Esophagus squamous epithelium (tissue), 5 donors: ENCODE data around the gene TMEM44. TPM values are rescaled to one million over a fixed set of nuclear protein-coding genes. Genes with fewer than 3 reads are reported as not detected.

Source experiments
- DNase-seq: peaks from one replicate; lab custom pipeline; 2025; lab: John Stamatoyannopoulos, UW
- H3K27ac ChIP-seq, 4 donors: fragments of 200-600 bp; sonication (generic); one replicate each; pipeline ENCODE4 v1.5.1; 2016 to 2019; ENCODE audit warnings: mild to moderate bottlenecking in 1 of 4
- H3K27me3 ChIP-seq, 4 donors: fragments of 200-600 bp; sonication (generic); 1 replicate in 3 of 4; 2 replicates in 1 of 4; pipeline versions ENCODE4 v1.5.1 to v1.6.0; 2017 to 2021; ENCODE audit warnings: antibody characterized with exemption in 1 of 4
- H3K36me3 ChIP-seq, 3 donors: fragments of 200-600 bp; sonication (generic); one replicate each; pipeline ENCODE4 v1.5.1; 2016 to 2019
- H3K4me1 ChIP-seq, 3 donors: fragments of 200-600 bp; sonication (generic); one replicate each; pipeline ENCODE4 v1.5.1; 2017 to 2019
- H3K4me3 ChIP-seq, 4 donors: fragments of 200-600 bp; sonication (generic); 1 replicate in 3 of 4; 2 replicates in 1 of 4; pipeline ENCODE4 v1.5.1; 2016 to 2019; ENCODE audit warnings: mild to moderate bottlenecking in 2 of 4, moderate library complexity in 1 of 4
- H3K9me3 ChIP-seq, 3 donors: fragments of 200-600 bp; sonication (generic); one replicate each; pipeline ENCODE4 v1.5.1; 2016 to 2019
- CTCF ChIP-seq, 6 experiments: fragments of 450-650 bp in 4 of 6; fragments of 200-600 bp in 2 of 6; sonication (generic) in 2 of 6; IDR thresholded peaks; one replicate each; pipeline ENCODE4 v1.5.1; 2016 to 2019; ENCODE audit warnings: antibody characterized with exemption in 6 of 6, mild to moderate bottlenecking in 4 of 6, moderate library complexity in 4 of 6
- POLR2A ChIP-seq, 4 donors: fragments of 450-650 bp; IDR thresholded peaks; one replicate each; pipeline ENCODE4 v1.6.1; 2017; ENCODE audit warnings: antibody characterized with exemption in 4 of 4, mild to moderate bottlenecking in 4 of 4, moderate library complexity in 3 of 4
- WGBS, 2 donors: methylation state at CpG; one replicate each; pipeline ENCODE4 v1.1.5; 2018; 5-methylcytosine and 5-hydroxymethylcytosine counted together
- intact Hi-C: fragments of 100-400 bp; cut with DNase I; formaldehyde crosslinking; loops from one replicate; pipeline ENCODE4 v1.15.0; 2022
- total RNA-seq, 4 donors: library from RNA; depleted of rRNA; stranded (reverse); fragments of >200 nt; gene quantifications; one replicate each; pipeline ENCODE4 v1.1.0, GENCODE V29; 2016
- donor health status: DM: yes; HTN: yes; CAD: no.

TMEM44 gene
- total RNA-seq, 4 donors from 2014 or later = 4.7 to 11.9 (median 7.6) TPM

DNA sequence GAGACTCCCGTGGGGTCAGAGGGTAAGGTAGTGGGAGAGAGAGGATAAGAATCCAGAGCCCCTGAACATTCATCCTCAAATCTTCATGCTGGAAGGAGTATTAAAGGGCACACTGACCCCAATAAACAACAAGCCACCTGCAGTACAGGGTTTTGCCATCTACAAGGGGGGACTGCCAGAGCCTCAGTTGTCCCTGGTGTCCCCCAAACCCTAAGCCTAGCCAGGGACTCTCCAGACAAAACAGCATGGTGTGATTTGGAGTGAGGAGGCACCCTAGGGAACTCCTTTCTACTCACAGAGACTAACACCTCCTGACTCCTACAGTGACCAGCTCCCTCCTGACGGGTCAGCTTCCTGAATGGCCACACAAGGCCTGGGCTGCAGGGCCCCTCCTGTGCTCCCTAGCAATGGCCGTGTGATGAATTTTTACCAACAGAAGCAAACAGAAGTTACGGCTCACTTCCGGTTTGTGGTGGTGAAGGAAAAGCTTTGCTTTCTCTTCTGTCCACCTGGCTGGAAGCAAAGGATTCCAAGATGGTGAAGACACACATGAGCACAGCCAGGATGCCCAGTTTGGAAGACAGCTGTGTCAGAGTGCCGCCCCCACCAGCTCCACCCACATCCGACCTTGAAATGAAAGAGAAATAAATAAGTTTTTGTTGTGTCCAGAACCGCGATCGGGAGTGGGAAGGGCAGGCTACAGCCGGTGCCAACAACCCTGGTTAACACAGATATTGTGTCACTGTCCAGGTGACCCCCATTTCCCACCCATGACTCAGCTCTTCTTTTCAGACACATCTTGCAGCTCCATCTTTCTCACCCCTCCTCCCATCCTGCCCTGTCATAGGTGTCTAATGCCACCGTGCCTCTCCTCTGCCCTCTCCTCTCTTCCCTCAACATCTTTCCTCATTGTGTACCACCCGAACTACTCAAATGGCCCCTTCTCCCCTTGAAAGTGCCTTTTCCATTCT is 76.8 kb downstream of the TMEM44 start:
- H3K4me3 ChIP-seq = peak overlapping the region in 2 of 4 donors; percentile 3 to 50
- 44 to 48% methylated on average over 9 to 13 of the region's 13 CpGs for WGBS, 2 donors
- DNase-seq = no peak
- no peak for TF ChIP-seq CTCF (IDR thresholded peaks at IDR 0.05)
- no peak for TF ChIP-seq POLR2A (IDR thresholded peaks at IDR 0.05)
- no peaks in the 10 kb centered on the region for H3K9me3 ChIP-seq
- H3K4me1 ChIP-seq = peaks cover 0 to 6% (median 0%) of the 10 kb centered on the region in 3 donors
- intact Hi-C loops = no loop called here
- H3K36me3 ChIP-seq = no peaks in the 10 kb centered on the region
- no peak overlapping the region for H3K27ac ChIP-seq
- H3K27me3 ChIP-seq = no peaks in the 10 kb centered on the region

GRCh38 chr3:194555175-194556062 is 77.8 kb downstream of the TMEM44 start:
- intact Hi-C loops = no loop called here
- H3K4me3 ChIP-seq = no peak overlapping the region
- peaks cover 0 to 6% (median 0%) of the 10 kb centered on the region in 3 donors for H3K4me1 ChIP-seq
- TF ChIP-seq POLR2A (IDR thresholded peaks at IDR 0.05) (no peak), CTCF (IDR thresholded peaks at IDR 0.05) (no peak)
- no peak for DNase-seq
- no peaks in the 10 kb centered on the region for H3K27me3 ChIP-seq
- no peak overlapping the region for H3K27ac ChIP-seq
- H3K9me3 ChIP-seq = no peaks in the 10 kb centered on the region
- 78 to 84% methylated on average over 12 to 14 of the region's 15 CpGs for WGBS, 2 donors
- H3K36me3 ChIP-seq = no peaks in the 10 kb centered on the region

DNA sequence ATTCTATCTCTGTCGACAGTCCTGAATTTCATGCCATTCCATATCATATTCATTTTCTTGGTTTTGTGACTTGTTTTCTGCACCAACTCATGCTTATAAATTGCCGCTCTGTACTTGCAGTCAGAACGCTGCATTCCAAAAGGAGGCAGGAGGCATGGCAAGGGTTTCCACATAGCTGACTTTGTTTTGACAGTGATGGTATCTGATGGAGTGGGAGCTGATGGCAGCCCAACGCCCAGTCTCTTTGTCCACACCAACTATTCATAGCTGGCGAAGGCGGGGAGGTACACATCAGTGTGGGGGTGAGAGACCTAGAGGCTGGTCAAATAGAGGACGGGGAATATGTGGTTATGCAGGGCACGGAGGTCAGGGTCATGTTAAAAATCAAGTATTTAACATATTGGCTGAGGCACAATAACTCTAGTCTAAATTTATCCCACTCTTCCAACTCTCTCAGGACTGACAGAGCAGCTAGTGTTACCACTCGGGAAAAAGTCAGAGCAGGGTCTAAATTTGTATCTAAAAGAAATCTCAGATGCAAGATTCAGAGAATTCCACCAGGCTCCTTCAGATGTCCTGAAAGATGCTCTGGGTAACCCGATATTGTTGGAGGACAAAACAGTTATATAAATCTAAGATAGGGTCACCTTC is 78.6 kb downstream of the TMEM44 start:
- no peak overlapping the region for H3K4me3 ChIP-seq
- intact Hi-C loops = no loop called here
- no peak for TF ChIP-seq CTCF (IDR thresholded peaks at IDR 0.05)
- no peak for TF ChIP-seq POLR2A (IDR thresholded peaks at IDR 0.05)

DNA sequence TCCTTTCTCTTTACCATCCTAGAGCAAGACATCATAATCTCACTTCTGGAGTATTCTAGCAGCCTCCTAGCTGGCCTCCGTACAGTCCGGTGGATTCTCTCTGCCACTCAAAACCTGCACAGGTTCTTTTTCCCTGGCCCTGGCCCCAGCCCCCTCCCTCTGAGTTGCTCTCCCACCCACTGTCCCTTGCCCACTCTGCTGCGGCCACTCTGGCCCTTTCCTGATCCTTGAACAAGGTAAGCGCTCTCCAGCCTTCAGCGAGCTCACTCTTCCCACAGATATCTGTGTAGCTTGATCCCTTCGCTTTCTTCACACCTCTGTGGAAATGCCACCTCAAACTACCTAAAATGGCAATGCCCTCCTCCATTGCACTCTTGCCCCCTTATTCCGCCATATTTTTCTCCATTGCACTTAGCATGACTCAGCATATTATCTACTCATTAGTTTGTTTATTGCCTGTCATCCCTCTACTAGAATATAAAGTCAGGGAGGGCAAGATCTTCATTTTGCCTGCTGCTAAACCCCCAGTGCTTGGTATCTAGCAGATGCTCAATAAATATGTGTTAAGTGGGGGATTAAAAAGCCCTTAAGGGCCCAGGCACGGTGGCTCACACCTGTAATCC is 80.8 kb downstream of the TMEM44 start:
- intact Hi-C loops = no loop called here
- TF ChIP-seq CTCF (IDR thresholded peaks at IDR 0.05) (no peak), POLR2A (IDR thresholded peaks at IDR 0.05) (no peak)
- WGBS, 2 donors = 90% methylated on average over 8 of the region's 8 CpGs

More for the DNA sequence above, 78.6 kb downstream of the TMEM44 start:
- Histone ChIP-seq H3K36me3 (no peaks in the 10 kb centered on the region), H3K27ac (no peak overlapping the region), H3K27me3 (no peaks in the 10 kb centered on the region), H3K9me3 (no peaks in the 10 kb centered on the region), H3K4me1 (peaks cover 0 to 6% (median 0%) of the 10 kb centered on the region in 3 donors)
- WGBS, 2 donors = 81 to 82% methylated on average over 10 of the region's 10 CpGs
- DNase-seq = no peak

More for the DNA sequence above, 80.8 kb downstream of the TMEM44 start:
- H3K27me3 ChIP-seq = no peaks in the 10 kb centered on the region
- DNase-seq = no peak
- H3K36me3 ChIP-seq = no peaks in the 10 kb centered on the region
- H3K4me3 ChIP-seq = no peak overlapping the region
- H3K4me1 ChIP-seq = peaks cover 0 to 6% (median 0%) of the 10 kb centered on the region in 3 donors
- no peak overlapping the region for H3K27ac ChIP-seq
- H3K9me3 ChIP-seq = no peaks in the 10 kb centered on the region
